ENCODE measurements around the gene SEC22B. TPM values are rescaled to one million over a fixed set of nuclear protein-coding genes. Genes with fewer than 3 reads are reported as not detected.
"Not testable (repeated sequence)": the region's sequence is repeated elsewhere in the genome, so short reads cannot be mapped to it uniquely, and the experiment has no call there.

SEC22B gene
- total and polyA plus RNA-seq, 2 donors, result 18.8 to 81.6 TPM

GRCh38 chr1:120175688-120176087 lies 632 bp downstream of the SEC22B start:
- not testable (repeated sequence) for DNase-seq (ENCODE audit: extremely low spot score); H3K4me1 ChIP-seq (ENCODE audit: insufficient read depth); H3K36me3 ChIP-seq (ENCODE audit: insufficient read depth)
- H3K4me3 ChIP-seq (ENCODE audit: low read depth, low read length), result peak overlapping the region; percentile 90
- 2% methylated on average over 7 of the region's 7 CpGs for WGBS
- peak overlapping the region; percentile 80 for H3K27ac ChIP-seq (ENCODE audit: low read depth)

GRCh38 chr1:120164761-120165160 lies 11.6 kb downstream of the SEC22B start:
- not testable (repeated sequence) for H3K27ac ChIP-seq (ENCODE audit: low read depth); H3K4me1 ChIP-seq (ENCODE audit: insufficient read depth); H3K36me3 ChIP-seq (ENCODE audit: insufficient read depth); H3K4me3 ChIP-seq (ENCODE audit: low read depth, low read length); DNase-seq (ENCODE audit: extremely low spot score)
- WGBS, result 95% methylated on average over 1 of the region's 1 CpG

GRCh38 chr1:120162015-120162414 lies 14.3 kb downstream of the SEC22B start:
- H3K4me3 ChIP-seq (ENCODE audit: low read depth, low read length); H3K27ac ChIP-seq (ENCODE audit: low read depth); DNase-seq (ENCODE audit: extremely low spot score); H3K36me3 ChIP-seq (ENCODE audit: insufficient read depth); H3K4me1 ChIP-seq (ENCODE audit: insufficient read depth): not testable (repeated sequence)
- WGBS, result no CpG with 5 or more reads among the region's 2 CpGs

GRCh38 chr1:120158495-120158894 lies 17.8 kb downstream of the SEC22B start:
- DNase-seq (ENCODE audit: extremely low spot score); H3K4me3 ChIP-seq (ENCODE audit: low read depth, low read length); H3K36me3 ChIP-seq (ENCODE audit: insufficient read depth); H3K27ac ChIP-seq (ENCODE audit: low read depth); H3K4me1 ChIP-seq (ENCODE audit: insufficient read depth): not testable (repeated sequence)
- no CpG with 5 or more reads among the region's 1 CpG for WGBS

GRCh38 chr1:120158086-120158485 lies 18.2 kb downstream of the SEC22B start:
- not testable (repeated sequence) for H3K4me1 ChIP-seq (ENCODE audit: insufficient read depth); H3K27ac ChIP-seq (ENCODE audit: low read depth); H3K36me3 ChIP-seq (ENCODE audit: insufficient read depth); DNase-seq (ENCODE audit: extremely low spot score); H3K4me3 ChIP-seq (ENCODE audit: low read depth, low read length)
- 56% methylated on average over 2 of the region's 4 CpGs for WGBS

- DNase-seq (ENCODE audit: extremely low spot score); H3K27ac ChIP-seq (ENCODE audit: low read depth); H3K36me3 ChIP-seq (ENCODE audit: insufficient read depth); H3K4me1 ChIP-seq (ENCODE audit: insufficient read depth); H3K4me3 ChIP-seq (ENCODE audit: low read depth, low read length): not testable (repeated sequence)
- WGBS, result 98% methylated on average over 2 of the region's 3 CpGs
These were observed 26.0 kb downstream of the SEC22B start for GRCh38 chr1:120150138-120150822.

- not testable (repeated sequence) for H3K36me3 ChIP-seq (ENCODE audit: insufficient read depth); H3K4me1 ChIP-seq (ENCODE audit: insufficient read depth); DNase-seq (ENCODE audit: extremely low spot score); H3K27ac ChIP-seq (ENCODE audit: low read depth); H3K4me3 ChIP-seq (ENCODE audit: low read depth, low read length)
These were observed 26.8 kb downstream of the SEC22B start for GRCh38 chr1:120149420-120150059.

GRCh38 chr1:120145806-120146205 lies 30.5 kb downstream of the SEC22B start:
- DNase-seq (ENCODE audit: extremely low spot score); H3K27ac ChIP-seq (ENCODE audit: low read depth); H3K4me1 ChIP-seq (ENCODE audit: insufficient read depth); H3K36me3 ChIP-seq (ENCODE audit: insufficient read depth); H3K4me3 ChIP-seq (ENCODE audit: low read depth, low read length): not testable (repeated sequence)
- no CpG with 5 or more reads among the region's 1 CpG for WGBS

GRCh38 chr1:120144626-120145025 lies 31.7 kb downstream of the SEC22B start:
- H3K4me1 ChIP-seq (ENCODE audit: insufficient read depth); H3K4me3 ChIP-seq (ENCODE audit: low read depth, low read length); DNase-seq (ENCODE audit: extremely low spot score); H3K36me3 ChIP-seq (ENCODE audit: insufficient read depth); H3K27ac ChIP-seq (ENCODE audit: low read depth): not testable (repeated sequence)
- WGBS, result no CpG with 5 or more reads among the region's 1 CpG

GRCh38 chr1:120144169-120144568 lies 32.2 kb downstream of the SEC22B start:
- not testable (repeated sequence) for DNase-seq (ENCODE audit: extremely low spot score); H3K4me3 ChIP-seq (ENCODE audit: low read depth, low read length); H3K27ac ChIP-seq (ENCODE audit: low read depth); H3K4me1 ChIP-seq (ENCODE audit: insufficient read depth); H3K36me3 ChIP-seq (ENCODE audit: insufficient read depth)
- WGBS, result 89% methylated on average over 2 of the region's 2 CpGs

GRCh38 chr1:120143334-120143733 lies 33.0 kb downstream of the SEC22B start:
- not testable (repeated sequence) for H3K27ac ChIP-seq (ENCODE audit: low read depth); H3K4me1 ChIP-seq (ENCODE audit: insufficient read depth); H3K4me3 ChIP-seq (ENCODE audit: low read depth, low read length); DNase-seq (ENCODE audit: extremely low spot score); H3K36me3 ChIP-seq (ENCODE audit: insufficient read depth)
- 33% methylated on average over 3 of the region's 3 CpGs for WGBS

GRCh38 chr1:120142512-120143263 lies 33.6 kb downstream of the SEC22B start:
- H3K4me3 ChIP-seq (ENCODE audit: low read depth, low read length); DNase-seq (ENCODE audit: extremely low spot score); H3K27ac ChIP-seq (ENCODE audit: low read depth); H3K4me1 ChIP-seq (ENCODE audit: insufficient read depth); H3K36me3 ChIP-seq (ENCODE audit: insufficient read depth): not testable (repeated sequence)
- 59% methylated on average over 12 of the region's 14 CpGs for WGBS

- H3K27ac ChIP-seq (ENCODE audit: low read depth); H3K36me3 ChIP-seq (ENCODE audit: insufficient read depth); DNase-seq (ENCODE audit: extremely low spot score): not testable (repeated sequence)
These were observed 34.5 kb downstream of the SEC22B start for GRCh38 chr1:120141865-120142264.

GRCh38 chr1:120140656-120141265 lies 35.6 kb downstream of the SEC22B start:
- WGBS, result 80% methylated on average over 1 of the region's 1 CpG
- H3K4me1 ChIP-seq (ENCODE audit: insufficient read depth); H3K4me3 ChIP-seq (ENCODE audit: low read depth, low read length); H3K36me3 ChIP-seq (ENCODE audit: insufficient read depth); DNase-seq (ENCODE audit: extremely low spot score); H3K27ac ChIP-seq (ENCODE audit: low read depth): not testable (repeated sequence)

More at GRCh38 chr1:120141865-120142264, 34.5 kb downstream of the SEC22B start:
- H3K4me1 ChIP-seq (ENCODE audit: insufficient read depth); H3K4me3 ChIP-seq (ENCODE audit: low read depth, low read length): not testable (repeated sequence)

Measured in urinary bladder (tissue), 4 donors.